Measurements from ENCODE around the gene TUSC1.

GRCh38 chr9:25716220-25716872 lies 38.1 kb upstream of the TUSC1 start:
- TF ChIP-seq CTCF (IDR thresholded peaks at IDR 0.05; ENCODE audit: poor library complexity, severe bottlenecking) = peak; percentile 53
- no peak for TF ChIP-seq POLR2AphosphoS5 (IDR thresholded peaks at IDR 0.05)
- no peak for TF ChIP-seq EZH2 (IDR thresholded peaks at IDR 0.05; ENCODE audit: borderline replicate concordance, insufficient read depth, low read length, poor library complexity, severe bottlenecking)
- no peak for TF ChIP-seq REST (IDR thresholded peaks at IDR 0.05; ENCODE audit: borderline replicate concordance)
- TF ChIP-seq RAD21 (conservative IDR thresholded peaks at IDR 0.05) = peak; percentile 41
- TF ChIP-seq EP300 (conservative IDR thresholded peaks at IDR 0.05; ENCODE audit: poor library complexity, severe bottlenecking) = no peak
- TF ChIP-seq SMC3 (conservative IDR thresholded peaks at IDR 0.05; ENCODE audit: poor library complexity) = peak; percentile 56

Data from neural cell (in vitro differentiated cells).